CD14-positive monocyte (primary cell): ENCODE measurements around the gene SH3BP5L. TPM values are rescaled to one million over a fixed set of nuclear protein-coding genes. Genes with fewer than 3 reads are reported as not detected.

ENCODE experiments used
- DNase-seq, 3 donors: peaks; one replicate each; pipeline ENCODE4 v3.0.0-alpha.2; 2011 to 2022
- H2AFZ ChIP-seq: 2 replicates; pipeline ENCODE4 v1.6.0; 2012; ENCODE audit warnings: mild to moderate bottlenecking, low read depth, low read length, inconsistent platforms; ENCODE audit not compliant: insufficient read depth, poor library complexity, severe bottlenecking
- H3K27ac ChIP-seq, 2 donors: 1 replicate in 1 of 2; 2 replicates in 1 of 2; pipeline ENCODE4 v1.5.1; 2012 to 2013; ENCODE audit warnings: low read length in 2 of 2, control low read depth in 1 of 2, inconsistent platforms in 1 of 2, low read depth in 1 of 2, mild to moderate bottlenecking in 1 of 2
- H3K27me3 ChIP-seq, 2 donors: one replicate each; pipeline versions ENCODE4 v1.6.0 to v1.6.1; 2011 to 2013; ENCODE audit warnings: low read length in 2 of 2; ENCODE audit not compliant: control insufficient read depth in 2 of 2, insufficient read depth in 2 of 2
- H3K36me3 ChIP-seq, 2 donors: replicated peaks in 1 of 2; 1 replicate in 1 of 2; 2 replicates in 1 of 2; pipeline versions ENCODE4 v1.5.1 to v1.6.1; 2012 to 2013; ENCODE audit warnings: low read length in 2 of 2, control low read depth in 1 of 2, inconsistent platforms in 1 of 2, mild to moderate bottlenecking in 1 of 2; ENCODE audit not compliant: insufficient read depth in 2 of 2, control insufficient read depth in 1 of 2
- H3K4me1 ChIP-seq, 2 donors: 1 replicate in 1 of 2; 2 replicates in 1 of 2; pipeline versions ENCODE4 v1.5.1 to v1.6.1; 2012 to 2013; ENCODE audit warnings: low read length in 2 of 2, control low read depth in 1 of 2, inconsistent platforms in 1 of 2, mild to moderate bottlenecking in 1 of 2, moderate library complexity in 1 of 2; ENCODE audit not compliant: insufficient read depth in 2 of 2, control insufficient read depth in 1 of 2
- H3K4me2 ChIP-seq: replicated peaks from 2 replicates; pipeline ENCODE3; 2012; ENCODE audit warnings: low read length, moderate library complexity, mild to moderate bottlenecking; ENCODE audit not compliant: poor library complexity, severe bottlenecking; ENCODE audit errors: extremely low read depth
- H3K4me3 ChIP-seq, 3 experiments: fragments of 200-600 bp in 1 of 3; sonication (generic) in 1 of 3; replicated peaks in 1 of 3; 1 replicate in 2 of 3; 2 replicates in 1 of 3; pipeline ENCODE4 v1.5.1; 2011 to 2013; ENCODE audit warnings: low read length in 3 of 3, mild to moderate bottlenecking in 3 of 3, control low read depth in 2 of 3, low read depth in 2 of 3, inconsistent platforms in 1 of 3, moderate library complexity in 1 of 3
- H3K79me2 ChIP-seq: 2 replicates; pipeline ENCODE4 v1.6.0; 2012; ENCODE audit warnings: mild to moderate bottlenecking, control low read depth, inconsistent platforms, low read length, moderate library complexity; ENCODE audit not compliant: insufficient read depth
- H3K9ac ChIP-seq: 2 replicates; pipeline ENCODE4 v1.6.0; 2017; ENCODE audit warnings: low read length, mild to moderate bottlenecking; ENCODE audit not compliant: insufficient read depth, poor library complexity, severe bottlenecking
- H3K9me3 ChIP-seq, 2 donors: replicated peaks in 1 of 2; 1 replicate in 1 of 2; 2 replicates in 1 of 2; pipeline versions ENCODE4 v1.5.1 to v1.6.1; 2012 to 2013; ENCODE audit warnings: low read length in 2 of 2, control low read depth in 1 of 2; ENCODE audit not compliant: control insufficient read depth in 1 of 2, insufficient read depth in 1 of 2
- H4K20me1 ChIP-seq: 2 replicates; pipeline ENCODE4 v1.6.0; 2012; ENCODE audit warnings: mild to moderate bottlenecking, low read length, control low read depth, moderate library complexity; ENCODE audit not compliant: insufficient read depth
- H3K27ac Mint-ChIP-seq, 7 donors: one replicate each; pipeline ENCODE4 v1.8.0; 2020; ENCODE audit warnings: mild to moderate bottlenecking in 7 of 7, mixed read lengths in 7 of 7, moderate library complexity in 6 of 7, inconsistent platforms in 2 of 7
- H3K27me3 Mint-ChIP-seq, 3 donors: one replicate each; pipeline ENCODE4 v1.8.0; 2021 to 2022; ENCODE audit warnings: low read depth in 3 of 3, mild to moderate bottlenecking in 3 of 3, mixed read lengths in 3 of 3, moderate library complexity in 3 of 3, inconsistent platforms in 1 of 3
- H3K36me3 Mint-ChIP-seq, 2 donors: one replicate each; pipeline ENCODE4 v1.8.0; 2020; ENCODE audit warnings: mixed read lengths in 2 of 2, inconsistent platforms in 1 of 2, mild to moderate bottlenecking in 1 of 2
- H3K4me1 Mint-ChIP-seq: one replicate; pipeline ENCODE4 v1.8.0; 2020; ENCODE audit warnings: mild to moderate bottlenecking, mixed read lengths
- H3K4me3 Mint-ChIP-seq, 2 donors: one replicate each; pipeline ENCODE4 v1.8.0; 2020; ENCODE audit warnings: mild to moderate bottlenecking in 2 of 2, mixed read lengths in 2 of 2, moderate library complexity in 1 of 2
- H3K9me3 Mint-ChIP-seq, 7 donors: one replicate each; pipeline ENCODE4 v1.8.0; 2020 to 2022; ENCODE audit warnings: mixed read lengths in 7 of 7, mild to moderate bottlenecking in 6 of 7, moderate library complexity in 6 of 7, inconsistent platforms in 2 of 7
- CTCF ChIP-seq: fragments of 200-600 bp; IDR thresholded peaks from one replicate; pipeline ENCODE4 v1.8.0; 2022; ENCODE audit warnings: antibody characterized with exemption, mild to moderate bottlenecking
- WGBS: methylation state at CpG from one replicate; pipeline ENCODE4 v1.1.5; 2013; ENCODE audit warnings: missing lambda C conversion rate; ENCODE audit not compliant: insufficient coverage; 5-methylcytosine and 5-hydroxymethylcytosine counted together
- intact Hi-C, 2 donors: fragments of 100-400 bp; cut with micrococcal nuclease; formaldehyde crosslinking; loops; one replicate each; pipeline versions ENCODE4 v1.15.0 to v1.15.1; 2023
- polyA plus RNA-seq, 3 donors: library from polyadenylated mRNA; depleted of rRNA in 1 of 3; unstranded in 2 of 3; stranded (reverse) in 1 of 3; fragments of 300-500 nt in 2 of 3; fragments of >200 nt in 1 of 3; fragmentation: Illumina TruSeq in 2 of 3; gene quantifications; 1 replicate in 2 of 3; 2 replicates in 1 of 3; pipeline ENCODE4 v1.2.3, GENCODE V29; 2012 to 2021

Gene SH3BP5L
- polyA plus RNA-seq, 3 donors, result 4.0 to 15.7 (median 4.3) TPM

- intact Hi-C loops, result no loop called here
- H3K36me3 Mint-ChIP-seq, result peaks cover 47 to 49% of the 10 kb centered on the region in 2 donors
- Histone ChIP-seq H3K4me3 (no peak overlapping the region), H3K27me3 (no peaks in the 10 kb centered on the region), H3K79me2 (peaks cover 5% of the 10 kb centered on the region), H3K36me3 (peaks cover 37 to 46% of the 10 kb centered on the region in 2 donors), H3K9ac (no peak overlapping the region), H3K27ac (peak overlapping the region in 1 of 2 donors; percentile 9), H2AFZ (no peak overlapping the region), H3K4me1 (peaks cover 14 to 16% of the 10 kb centered on the region in 2 donors), H3K4me2 (no peak overlapping the region), H3K9me3 (no peaks in the 10 kb centered on the region), H4K20me1 (peaks cover 20% of the 10 kb centered on the region)
- peaks cover 6% of the 10 kb centered on the region for H3K4me1 Mint-ChIP-seq
- peak in 2 of 3 donors; percentile 16 to 56 for DNase-seq
- no peaks in the 10 kb centered on the region for H3K9me3 Mint-ChIP-seq
- 87% methylated on average over 7 of the region's 7 CpGs for whole genome bisulfite sequencing
- peaks cover 0 to 5% (median 2%) of the 10 kb centered on the region in 3 donors for H3K27me3 Mint-ChIP-seq
- no peak for TF ChIP-seq CTCF
- H3K27ac Mint-ChIP-seq, result no peak overlapping the region
- no peak overlapping the region for H3K4me3 Mint-ChIP-seq
Measured at GRCh38 chr1:248852481-248853405, 27.0 kb upstream of the SH3BP5L start.

GRCh38 chr1:248851390-248851789 lies 25.7 kb upstream of the SH3BP5L start:
- TF ChIP-seq CTCF, result no peak
- Histone ChIP-seq H3K79me2 (no peaks in the 10 kb centered on the region), H3K4me1 (peaks cover 6 to 10% of the 10 kb centered on the region in 2 donors), H4K20me1 (peaks cover 26% of the 10 kb centered on the region), H2AFZ (no peak overlapping the region), H3K36me3 (peaks cover 48 to 59% of the 10 kb centered on the region in 2 donors), H3K27ac (no peak overlapping the region), H3K27me3 (no peaks in the 10 kb centered on the region), H3K9me3 (no peaks in the 10 kb centered on the region), H3K9ac (no peak overlapping the region), H3K4me2 (no peak overlapping the region), H3K4me3 (no peak overlapping the region)
- 92% methylated on average over 1 of the region's 2 CpGs for WGBS
- Mint-ChIP-seq H3K27ac (peak overlapping the region in 2 of 7 donors; percentile 34 to 83), H3K4me3 (no peak overlapping the region), H3K36me3 (peaks cover 60% of the 10 kb centered on the region in 2 donors), H3K27me3 (peaks cover 0 to 4% (median 2%) of the 10 kb centered on the region in 3 donors), H3K4me1 (peaks cover 2% of the 10 kb centered on the region), H3K9me3 (peaks cover 0 to 3% (median 0%) of the 10 kb centered on the region in 7 donors)
- intact Hi-C loops, result no loop called here
- no peak for DNase-seq
